Measurements from ENCODE around the gene CTDSP1. TPM values are rescaled to one million over a fixed set of nuclear protein-coding genes. Genes with fewer than 3 reads are reported as not detected.
A peak's percentile ranks its signal among the peaks of the same experiment; 100 is the strongest.

The CTDSP1 gene
- total RNA-seq, 1 experiment from 2014 or later, result 25.4 TPM

DNA sequence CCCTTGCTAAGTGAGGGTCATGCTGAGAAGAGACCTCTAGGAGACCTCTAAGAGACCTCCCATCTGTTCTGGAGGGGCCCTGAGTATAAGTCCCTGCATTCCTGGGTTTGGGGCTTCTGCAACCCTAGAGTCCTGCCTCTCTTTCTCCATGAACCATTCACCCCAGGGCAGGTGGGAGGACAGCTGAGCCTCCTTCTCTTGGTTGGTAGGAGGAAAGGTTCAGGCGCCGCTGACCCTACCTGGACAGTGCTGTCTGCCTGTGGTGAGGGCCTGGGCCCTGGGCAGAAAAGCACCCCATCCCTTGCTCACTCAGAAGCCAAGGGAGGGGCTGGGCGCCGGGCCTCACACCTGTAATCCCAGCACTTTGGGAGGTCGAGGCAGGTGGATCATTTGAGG lies 18.7 kb downstream of the CTDSP1 start (continued):
- TF ChIP-seq ERG (CRISPR knock-in tag; IDR thresholded peaks at IDR 0.05), result no peak
- TF ChIP-seq, protein P1, sequence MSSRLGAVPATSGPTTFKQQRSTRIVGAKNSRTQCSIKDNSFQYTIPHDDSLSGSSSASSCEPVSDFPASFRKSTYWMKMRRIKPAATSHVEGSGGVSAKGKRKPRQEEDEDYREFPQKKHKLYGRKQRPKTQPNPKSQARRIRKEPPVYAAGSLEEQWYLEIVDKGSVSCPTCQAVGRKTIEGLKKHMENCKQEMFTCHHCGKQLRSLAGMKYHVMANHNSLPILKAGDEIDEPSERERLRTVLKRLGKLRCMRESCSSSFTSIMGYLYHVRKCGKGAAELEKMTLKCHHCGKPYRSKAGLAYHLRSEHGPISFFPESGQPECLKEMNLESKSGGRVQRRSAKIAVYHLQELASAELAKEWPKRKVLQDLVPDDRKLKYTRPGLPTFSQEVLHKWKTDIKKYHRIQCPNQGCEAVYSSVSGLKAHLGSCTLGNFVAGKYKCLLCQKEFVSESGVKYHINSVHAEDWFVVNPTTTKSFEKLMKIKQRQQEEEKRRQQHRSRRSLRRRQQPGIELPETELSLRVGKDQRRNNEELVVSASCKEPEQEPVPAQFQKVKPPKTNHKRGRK (CRISPR knock-in tag; IDR thresholded peaks at IDR 0.05; ENCODE audit: borderline replicate concordance), result no peak
- TF ChIP-seq, protein P2, sequence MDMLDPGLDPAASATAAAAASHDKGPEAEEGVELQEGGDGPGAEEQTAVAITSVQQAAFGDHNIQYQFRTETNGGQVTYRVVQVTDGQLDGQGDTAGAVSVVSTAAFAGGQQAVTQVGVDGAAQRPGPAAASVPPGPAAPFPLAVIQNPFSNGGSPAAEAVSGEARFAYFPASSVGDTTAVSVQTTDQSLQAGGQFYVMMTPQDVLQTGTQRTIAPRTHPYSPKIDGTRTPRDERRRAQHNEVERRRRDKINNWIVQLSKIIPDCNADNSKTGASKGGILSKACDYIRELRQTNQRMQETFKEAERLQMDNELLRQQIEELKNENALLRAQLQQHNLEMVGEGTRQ (CRISPR knock-in tag; IDR thresholded peaks at IDR 0.05), result no peak
- TF ChIP-seq NFATC4 (CRISPR knock-in tag; IDR thresholded peaks at IDR 0.05), result no peak
- TF ChIP-seq, protein P3, sequence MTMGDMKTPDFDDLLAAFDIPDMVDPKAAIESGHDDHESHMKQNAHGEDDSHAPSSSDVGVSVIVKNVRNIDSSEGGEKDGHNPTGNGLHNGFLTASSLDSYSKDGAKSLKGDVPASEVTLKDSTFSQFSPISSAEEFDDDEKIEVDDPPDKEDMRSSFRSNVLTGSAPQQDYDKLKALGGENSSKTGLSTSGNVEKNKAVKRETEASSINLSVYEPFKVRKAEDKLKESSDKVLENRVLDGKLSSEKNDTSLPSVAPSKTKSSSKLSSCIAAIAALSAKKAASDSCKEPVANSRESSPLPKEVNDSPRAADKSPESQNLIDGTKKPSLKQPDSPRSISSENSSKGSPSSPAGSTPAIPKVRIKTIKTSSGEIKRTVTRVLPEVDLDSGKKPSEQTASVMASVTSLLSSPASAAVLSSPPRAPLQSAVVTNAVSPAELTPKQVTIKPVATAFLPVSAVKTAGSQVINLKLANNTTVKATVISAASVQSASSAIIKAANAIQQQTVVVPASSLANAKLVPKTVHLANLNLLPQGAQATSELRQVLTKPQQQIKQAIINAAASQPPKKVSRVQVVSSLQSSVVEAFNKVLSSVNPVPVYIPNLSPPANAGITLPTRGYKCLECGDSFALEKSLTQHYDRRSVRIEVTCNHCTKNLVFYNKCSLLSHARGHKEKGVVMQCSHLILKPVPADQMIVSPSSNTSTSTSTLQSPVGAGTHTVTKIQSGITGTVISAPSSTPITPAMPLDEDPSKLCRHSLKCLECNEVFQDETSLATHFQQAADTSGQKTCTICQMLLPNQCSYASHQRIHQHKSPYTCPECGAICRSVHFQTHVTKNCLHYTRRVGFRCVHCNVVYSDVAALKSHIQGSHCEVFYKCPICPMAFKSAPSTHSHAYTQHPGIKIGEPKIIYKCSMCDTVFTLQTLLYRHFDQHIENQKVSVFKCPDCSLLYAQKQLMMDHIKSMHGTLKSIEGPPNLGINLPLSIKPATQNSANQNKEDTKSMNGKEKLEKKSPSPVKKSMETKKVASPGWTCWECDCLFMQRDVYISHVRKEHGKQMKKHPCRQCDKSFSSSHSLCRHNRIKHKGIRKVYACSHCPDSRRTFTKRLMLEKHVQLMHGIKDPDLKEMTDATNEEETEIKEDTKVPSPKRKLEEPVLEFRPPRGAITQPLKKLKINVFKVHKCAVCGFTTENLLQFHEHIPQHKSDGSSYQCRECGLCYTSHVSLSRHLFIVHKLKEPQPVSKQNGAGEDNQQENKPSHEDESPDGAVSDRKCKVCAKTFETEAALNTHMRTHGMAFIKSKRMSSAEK (CRISPR knock-in tag; IDR thresholded peaks at IDR 0.05; ENCODE audit: borderline replicate concordance), result no peak
- no peak for TF ChIP-seq GRHL2 (CRISPR knock-in tag; IDR thresholded peaks at IDR 0.05; ENCODE audit: insufficient replicate concordance, severe bottlenecking)
- TF ChIP-seq ETV6 (CRISPR knock-in tag; IDR thresholded peaks at IDR 0.05), result no peak
- TF ChIP-seq ZNF263 (CRISPR knock-in tag; IDR thresholded peaks at IDR 0.05; ENCODE audit: low read depth), result no peak
- TF ChIP-seq ZNF281 (CRISPR knock-in tag; IDR thresholded peaks at IDR 0.05), result no peak

DNA sequence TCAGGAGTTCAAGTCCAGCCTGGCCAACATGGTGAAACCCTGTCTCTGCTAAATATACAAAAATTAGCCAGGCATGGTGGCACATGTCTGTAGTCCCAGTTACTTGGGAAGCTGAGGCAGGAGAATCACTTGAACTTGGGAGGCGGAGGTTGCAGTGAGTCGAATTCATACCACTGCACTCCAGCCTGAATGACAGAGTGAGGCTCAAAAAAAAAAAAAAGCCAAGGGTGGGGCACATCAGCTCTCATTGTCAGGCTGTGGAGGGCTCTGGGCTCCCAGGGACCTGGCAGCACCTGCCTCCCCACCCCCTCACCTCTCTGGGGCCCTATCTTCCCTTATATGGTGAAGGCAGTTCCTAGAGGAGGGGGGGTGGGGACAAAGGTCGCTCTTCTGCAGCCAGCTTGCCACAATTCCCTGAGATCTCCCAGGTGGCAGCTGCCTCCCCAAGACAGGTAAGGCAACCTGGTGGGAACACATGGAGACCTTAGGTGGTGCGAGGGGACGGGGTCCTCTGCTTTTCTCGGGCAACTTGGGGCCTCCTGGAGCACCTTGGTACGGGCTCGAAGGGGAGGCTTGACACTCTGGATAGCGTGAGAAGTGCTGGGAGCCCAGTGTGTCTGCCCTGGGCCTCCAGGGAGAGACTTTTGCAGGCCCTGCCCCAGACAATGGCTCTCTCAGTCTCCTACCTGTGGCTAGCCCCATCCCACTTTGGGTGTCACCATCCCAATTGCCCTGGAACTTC lies 19.2 kb downstream of the CTDSP1 start, which contains the start of gene VIL1:
TSS of gene VIL1 (plus strand) at position 407 of the 742 bp plus-strand sequence. CDS start 4,656 bp downstream, outside the sequence.
- Mint-ChIP-seq H3K9me3 (no peaks in the 10 kb centered on the region), H3K4me3 (no peak within 1 kb of the TSS), H3K36me3 (no peaks in the 10 kb centered on the region), H3K4me1 (peaks cover 6% of the 10 kb centered on the region), H3K27me3 (ENCODE audit: low read depth) (no peaks in the 10 kb centered on the region; the same call in 1 of the 2 replicates), H3K27ac (no peak within 1 kb of the TSS)
- ChIA-PET POLR2A (interaction anchor here (0.6 to 0.9 kb wide), 2 partner anchors 13 to 58 kb away, joined by 3 read pairs; no protein-coding TSS in a partner anchor), CTCF (interaction anchor here (0.8 kb wide), 1 partner anchor 292 kb away, joined by 3 read pairs; the partner anchor contains the start of gene TTLL4)
- TF ChIP-seq ESRRA (CRISPR knock-in tag; IDR thresholded peaks at IDR 0.05; ENCODE audit: borderline replicate concordance) (no peak), GABPB1 (CRISPR knock-in tag; IDR thresholded peaks at IDR 0.05) (0 out of 2 replicates have a peak, but pooled peaks have one; percentile 53)
- ATAC-seq (peak; percentile 90), DNase-seq (ENCODE audit: low spot score) (no peak)

All from WTC11 (cell line).